Measurements from ENCODE around the gene GJC2. TPM values are rescaled to one million over a fixed set of nuclear protein-coding genes. Genes with fewer than 3 reads are reported as not detected.

The GJC2 gene
- total RNA-seq, 1 experiment from 2014 or later, result 1.6 TPM

GRCh38 chr1:228118040-228118439, 31.7 kb upstream of the GJC2 start:
- H3K9me3 Mint-ChIP-seq, result peaks cover 34 to 42% of the 10 kb centered on the region in 2 experiments
- WGBS (ENCODE audit: extremely low coverage, insufficient read length, low lambda C conversion rate), result 100% methylated on average over 1 of the region's 2 CpGs

More at GRCh38 chr1:228118040-228118439, 31.7 kb upstream of the GJC2 start:
- Mint-ChIP-seq H3K4me1 (0 out of 4 replicates have a peak, but pooled peaks cover 0 to 3% of the 10 kb centered on the region in 2 experiments), H3K27me3 (ENCODE audit: low read depth) (peaks cover 17% of the 10 kb centered on the region), H3K36me3 (ENCODE audit: insufficient read depth in 1 of 3, low read depth in 3 of 3) (peaks cover 7 to 9% (median 7%) of the 10 kb centered on the region in 3 experiments; a peak in 6 of 7 replicates), H3K4me3 (no peak overlapping the region), H3K27ac (no peak overlapping the region)
- Histone ChIP-seq H3K18ac (ENCODE audit: insufficient read length, low read depth, low read length) (no peak overlapping the region), H3K23me2 (ENCODE audit: insufficient read length, low read depth, low read length, poor library complexity, severe bottlenecking) (no peaks in the 10 kb centered on the region), H4K20me1 (ENCODE audit: control insufficient read depth, insufficient read depth, insufficient read length) (no peaks in the 10 kb centered on the region), H3K27ac (ENCODE audit: insufficient read length, low read depth, low read length) (no peak overlapping the region), H3K27me3 (ENCODE audit: insufficient read depth, low read length) (no peaks in the 10 kb centered on the region), H3K4ac (ENCODE audit: low read depth, low read length) (no peak overlapping the region), H3K4me2 (ENCODE audit: insufficient read depth, insufficient read length, low read length) (no peak overlapping the region), H3K9me3 (ENCODE audit: control insufficient read depth, low read depth, low read length) (no peaks in the 10 kb centered on the region), H2BK5ac (ENCODE audit: insufficient read length, low read length) (no peak overlapping the region), H3K79me1 (ENCODE audit: insufficient read depth, low read depth, low read length, poor library complexity, severe bottlenecking) (no peaks in the 10 kb centered on the region), H2AFZ (ENCODE audit: low read length) (no peak overlapping the region), H3K14ac (ENCODE audit: insufficient read depth, low read length) (no peak overlapping the region), H2BK120ac (ENCODE audit: low read depth, low read length, poor library complexity, severe bottlenecking) (no peak overlapping the region), H3K4me1 (ENCODE audit: insufficient read depth, low read length) (no peaks in the 10 kb centered on the region), H3K79me2 (ENCODE audit: insufficient read depth, low read length) (no peaks in the 10 kb centered on the region), H2BK15ac (ENCODE audit: low read depth, low read length) (no peak overlapping the region), H3K56ac (ENCODE audit: insufficient read length, low read depth, low read length) (no peak overlapping the region), H4K5ac (ENCODE audit: insufficient read length, low read depth, low read length) (no peak overlapping the region), H3K23ac (ENCODE audit: insufficient read length, low read depth, low read length) (no peak overlapping the region), H2AK5ac (ENCODE audit: insufficient read length, low read length) (no peak overlapping the region), H2BK20ac (ENCODE audit: low read depth, low read length, poor library complexity, severe bottlenecking) (no peak overlapping the region), H4K8ac (replicated peaks; ENCODE audit: insufficient read length, low read depth, low read length) (no peak overlapping the region), H4K91ac (ENCODE audit: insufficient read length, low read depth, low read length) (no peak overlapping the region), H3T11ph (ENCODE audit: low read length) (no peak overlapping the region), H2BK12ac (ENCODE audit: insufficient read length, low read depth, low read length) (no peak overlapping the region), H3K9ac (ENCODE audit: extremely low read depth, insufficient read length, low read length) (no peak overlapping the region)
- no peak for DNase-seq
- TF ChIP-seq CTCF (conservative IDR thresholded peaks at IDR 0.05), result no peak

Measured in H9 (cell line).